Fibroblast of lung (primary cell): ENCODE results near the gene BTAF1.

Experiments
- CTCF ChIP-seq, 2 donors: IDR thresholded peaks in 1 of 2; conservative IDR thresholded peaks in 1 of 2; 1 replicate in 1 of 2; 2 replicates in 1 of 2; pipeline ENCODE4 v1.5.1; 2011 to 2012; ENCODE audit warnings: low read length in 2 of 2, control low read depth in 1 of 2, inconsistent platforms in 1 of 2, low read depth in 1 of 2, mild to moderate bottlenecking in 1 of 2
- EZH2 ChIP-seq: IDR thresholded peaks from 2 replicates; pipeline ENCODE4 v1.5.1; 2012; ENCODE audit warnings: low read length, control low read depth, mild to moderate bottlenecking; ENCODE audit errors: missing control alignments

GRCh38 chr10:91923371-91924211, at the start of gene BTAF1:
- TF ChIP-seq CTCF (conservative IDR thresholded peaks at IDR 0.05 in 1 of 2, IDR thresholded peaks at IDR 0.05 in 1 of 2; ENCODE audit: low read depth in 1 of 2, low read length in 2 of 2) (no peak), EZH2 (no peak)
